Activated naive CD8-positive, alpha-beta T cell treated with anti-CD3 and anti-CD28 coated beads, Interleukin-2, amount 50 U/mL, for 24 hours (primary cell): ENCODE measurements around the gene CYP2U1.

Source experiments
- ATAC-seq: fragments of 150-1000 bp; cut with Tn5 transposase; one replicate; pipeline ENCODE4 v1.10.0; 2021
- DNase-seq: peaks from one replicate; pipeline ENCODE4 v3.0.0; 2021
- H3K27ac Mint-ChIP-seq: one replicate; pipeline ENCODE4 v1.8.0; 2021; ENCODE audit warnings: mild to moderate bottlenecking, mixed read lengths
- H3K27me3 Mint-ChIP-seq: one replicate; pipeline ENCODE4 v1.8.0; 2021; ENCODE audit warnings: mixed read lengths
- H3K36me3 Mint-ChIP-seq: one replicate; pipeline ENCODE4 v1.8.0; 2021; ENCODE audit warnings: low read depth, mixed read lengths
- H3K4me1 Mint-ChIP-seq: one replicate; pipeline ENCODE4 v1.8.0; 2021; ENCODE audit warnings: mixed read lengths
- H3K4me3 Mint-ChIP-seq: one replicate; pipeline ENCODE4 v1.8.0; 2021; ENCODE audit warnings: mild to moderate bottlenecking, moderate library complexity, mixed read lengths
- H3K9me3 Mint-ChIP-seq: one replicate; pipeline ENCODE4 v1.8.0; 2021; ENCODE audit warnings: mixed read lengths

CYP2U1 gene

GRCh38 chr4:107930821-107931774 is at the start of gene CYP2U1:
CYP2U1 (plus strand) TSS chr4:107931549; CDS start chr4:107931644, 95 bp downstream.
- no peaks in the 10 kb centered on the region for H3K9me3 Mint-ChIP-seq
- peak within 1 kb of the TSS; percentile 82 for H3K4me3 Mint-ChIP-seq
- peaks cover 25% of the 10 kb centered on the region for H3K4me1 Mint-ChIP-seq
- peak within 1 kb of the TSS; percentile 44 for H3K27ac Mint-ChIP-seq
- peak; percentile 78 for DNase-seq
- peaks cover 3% of the 10 kb centered on the region for H3K36me3 Mint-ChIP-seq
- ATAC-seq, result peak; percentile 90
- no peaks in the 10 kb centered on the region for H3K27me3 Mint-ChIP-seq

- Mint-ChIP-seq H3K27ac (no peak overlapping the region), H3K36me3 (no peaks in the 10 kb centered on the region), H3K4me3 (no peak overlapping the region), H3K9me3 (peaks cover 3% of the 10 kb centered on the region), H3K27me3 (peaks cover 5% of the 10 kb centered on the region), H3K4me1 (no peaks in the 10 kb centered on the region)
- ATAC-seq (no peak), DNase-seq (no peak)
These were observed 45.5 kb upstream of the CYP2U1 start for GRCh38 chr4:107885865-107886264.

GRCh38 chr4:107888237-107888636 is 43.1 kb upstream of the CYP2U1 start:
- H3K27me3 Mint-ChIP-seq, result no peaks in the 10 kb centered on the region

GRCh38 chr4:107890779-107891178 is 40.6 kb upstream of the CYP2U1 start:
- ATAC-seq (no peak), DNase-seq (no peak)
- H3K36me3 Mint-ChIP-seq, result no peaks in the 10 kb centered on the region
- peaks cover 3% of the 10 kb centered on the region for H3K9me3 Mint-ChIP-seq
- no peak overlapping the region for H3K4me3 Mint-ChIP-seq
- H3K27me3 Mint-ChIP-seq, result peaks cover 4% of the 10 kb centered on the region
- no peaks in the 10 kb centered on the region for H3K4me1 Mint-ChIP-seq
- no peak overlapping the region for H3K27ac Mint-ChIP-seq

More at GRCh38 chr4:107888237-107888636, 43.1 kb upstream of the CYP2U1 start:
- DNase-seq (peak; percentile 8), ATAC-seq (no peak)
- Mint-ChIP-seq H3K4me3 (no peak overlapping the region), H3K27ac (no peak overlapping the region), H3K9me3 (peaks cover 3% of the 10 kb centered on the region), H3K36me3 (no peaks in the 10 kb centered on the region), H3K4me1 (no peaks in the 10 kb centered on the region)

GRCh38 chr4:107891299-107891698 is 40.0 kb upstream of the CYP2U1 start:
- peaks cover 5% of the 10 kb centered on the region for H3K27me3 Mint-ChIP-seq
- H3K4me3 Mint-ChIP-seq, result no peak overlapping the region
- no peaks in the 10 kb centered on the region for H3K4me1 Mint-ChIP-seq
- DNase-seq (no peak), ATAC-seq (no peak)
- no peak overlapping the region for H3K27ac Mint-ChIP-seq
- H3K36me3 Mint-ChIP-seq, result no peaks in the 10 kb centered on the region
- peaks cover 3% of the 10 kb centered on the region for H3K9me3 Mint-ChIP-seq

- no peak for ATAC-seq
- peaks cover 3% of the 10 kb centered on the region for H3K9me3 Mint-ChIP-seq
- no peaks in the 10 kb centered on the region for H3K4me1 Mint-ChIP-seq
- peaks cover 18% of the 10 kb centered on the region for H3K27me3 Mint-ChIP-seq
- H3K27ac Mint-ChIP-seq, result no peak overlapping the region
- H3K4me3 Mint-ChIP-seq, result no peak overlapping the region
- no peaks in the 10 kb centered on the region for H3K36me3 Mint-ChIP-seq
- DNase-seq, result no peak
These were observed 37.9 kb upstream of the CYP2U1 start for GRCh38 chr4:107893171-107894137.

- Mint-ChIP-seq H3K27me3 (peaks cover 18% of the 10 kb centered on the region), H3K27ac (no peak overlapping the region), H3K4me1 (no peaks in the 10 kb centered on the region), H3K4me3 (no peak overlapping the region), H3K36me3 (no peaks in the 10 kb centered on the region), H3K9me3 (no peaks in the 10 kb centered on the region)
- ATAC-seq (no peak), DNase-seq (no peak)
These were observed 37.2 kb upstream of the CYP2U1 start for GRCh38 chr4:107894138-107894603.

- Mint-ChIP-seq H3K9me3 (no peaks in the 10 kb centered on the region), H3K4me3 (no peak overlapping the region), H3K27ac (no peak overlapping the region), H3K36me3 (no peaks in the 10 kb centered on the region), H3K27me3 (peaks cover 24% of the 10 kb centered on the region), H3K4me1 (no peaks in the 10 kb centered on the region)
- ATAC-seq (peak; percentile 89), DNase-seq (no peak)
These were observed 35.1 kb upstream of the CYP2U1 start for GRCh38 chr4:107896158-107896645.

GRCh38 chr4:107896646-107897045 is 34.7 kb upstream of the CYP2U1 start:
- ATAC-seq (no peak), DNase-seq (no peak)
- Mint-ChIP-seq H3K4me3 (no peak overlapping the region), H3K4me1 (no peaks in the 10 kb centered on the region), H3K27me3 (peaks cover 27% of the 10 kb centered on the region), H3K27ac (no peak overlapping the region), H3K9me3 (no peaks in the 10 kb centered on the region), H3K36me3 (no peaks in the 10 kb centered on the region)

- H3K27ac Mint-ChIP-seq, result no peak overlapping the region
- no peaks in the 10 kb centered on the region for H3K4me1 Mint-ChIP-seq
- H3K36me3 Mint-ChIP-seq, result no peaks in the 10 kb centered on the region
- DNase-seq, result no peak
- no peaks in the 10 kb centered on the region for H3K9me3 Mint-ChIP-seq
- H3K4me3 Mint-ChIP-seq, result no peak overlapping the region
- no peak for ATAC-seq
- peaks cover 32% of the 10 kb centered on the region for H3K27me3 Mint-ChIP-seq
These were observed 33.5 kb upstream of the CYP2U1 start for GRCh38 chr4:107897823-107898222.

- Mint-ChIP-seq H3K4me3 (no peak overlapping the region), H3K27me3 (peaks cover 36% of the 10 kb centered on the region), H3K4me1 (peaks cover 1% of the 10 kb centered on the region), H3K36me3 (peaks cover 2% of the 10 kb centered on the region), H3K27ac (no peak overlapping the region), H3K9me3 (peaks cover 8% of the 10 kb centered on the region)
- DNase-seq (no peak), ATAC-seq (no peak)
These were observed 31.3 kb upstream of the CYP2U1 start for GRCh38 chr4:107900067-107900466.

- H3K27me3 Mint-ChIP-seq, result peaks cover 33% of the 10 kb centered on the region
- peaks cover 1% of the 10 kb centered on the region for H3K4me1 Mint-ChIP-seq
These were observed 30.8 kb upstream of the CYP2U1 start for GRCh38 chr4:107900508-107900907.

GRCh38 chr4:107901213-107901934 is 30.0 kb upstream of the CYP2U1 start:
- ATAC-seq (no peak), DNase-seq (no peak)
- Mint-ChIP-seq H3K9me3 (peaks cover 10% of the 10 kb centered on the region), H3K4me3 (no peak overlapping the region), H3K27ac (no peak overlapping the region), H3K4me1 (peaks cover 1% of the 10 kb centered on the region), H3K27me3 (peaks cover 32% of the 10 kb centered on the region), H3K36me3 (peaks cover 2% of the 10 kb centered on the region)

More at GRCh38 chr4:107900508-107900907, 30.8 kb upstream of the CYP2U1 start:
- H3K27ac Mint-ChIP-seq, result no peak overlapping the region
- no peak overlapping the region for H3K4me3 Mint-ChIP-seq
- peaks cover 2% of the 10 kb centered on the region for H3K36me3 Mint-ChIP-seq
- DNase-seq (no peak), ATAC-seq (no peak)
- peaks cover 10% of the 10 kb centered on the region for H3K9me3 Mint-ChIP-seq

- ATAC-seq, result no peak
- Mint-ChIP-seq H3K27ac (no peak overlapping the region), H3K4me1 (peaks cover 1% of the 10 kb centered on the region), H3K36me3 (peaks cover 2% of the 10 kb centered on the region), H3K9me3 (peaks cover 10% of the 10 kb centered on the region), H3K27me3 (peaks cover 24% of the 10 kb centered on the region), H3K4me3 (no peak overlapping the region)
- no peak for DNase-seq
These were observed 28.6 kb upstream of the CYP2U1 start for GRCh38 chr4:107902715-107903114.
